ENCODE data around the gene SDK1. TPM values are rescaled to one million over a fixed set of nuclear protein-coding genes. Genes with fewer than 3 reads are reported as not detected.

SDK1 gene
- total RNA-seq, 4 donors from 2014 or later, result 3.7 to 80.9 (median 13.1) TPM

- DNase-seq, result no peak
- H3K4me3 ChIP-seq, result no peak overlapping the region
- no peak for TF ChIP-seq POLR2A (IDR thresholded peaks at IDR 0.05)
- TF ChIP-seq, protein P1, sequence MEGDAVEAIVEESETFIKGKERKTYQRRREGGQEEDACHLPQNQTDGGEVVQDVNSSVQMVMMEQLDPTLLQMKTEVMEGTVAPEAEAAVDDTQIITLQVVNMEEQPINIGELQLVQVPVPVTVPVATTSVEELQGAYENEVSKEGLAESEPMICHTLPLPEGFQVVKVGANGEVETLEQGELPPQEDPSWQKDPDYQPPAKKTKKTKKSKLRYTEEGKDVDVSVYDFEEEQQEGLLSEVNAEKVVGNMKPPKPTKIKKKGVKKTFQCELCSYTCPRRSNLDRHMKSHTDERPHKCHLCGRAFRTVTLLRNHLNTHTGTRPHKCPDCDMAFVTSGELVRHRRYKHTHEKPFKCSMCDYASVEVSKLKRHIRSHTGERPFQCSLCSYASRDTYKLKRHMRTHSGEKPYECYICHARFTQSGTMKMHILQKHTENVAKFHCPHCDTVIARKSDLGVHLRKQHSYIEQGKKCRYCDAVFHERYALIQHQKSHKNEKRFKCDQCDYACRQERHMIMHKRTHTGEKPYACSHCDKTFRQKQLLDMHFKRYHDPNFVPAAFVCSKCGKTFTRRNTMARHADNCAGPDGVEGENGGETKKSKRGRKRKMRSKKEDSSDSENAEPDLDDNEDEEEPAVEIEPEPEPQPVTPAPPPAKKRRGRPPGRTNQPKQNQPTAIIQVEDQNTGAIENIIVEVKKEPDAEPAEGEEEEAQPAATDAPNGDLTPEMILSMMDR (IDR thresholded peaks at IDR 0.05), result no peak
Observed at GRCh38 chr7:3995187-3995586, 694.1 kb downstream of the SDK1 start.

DNA sequence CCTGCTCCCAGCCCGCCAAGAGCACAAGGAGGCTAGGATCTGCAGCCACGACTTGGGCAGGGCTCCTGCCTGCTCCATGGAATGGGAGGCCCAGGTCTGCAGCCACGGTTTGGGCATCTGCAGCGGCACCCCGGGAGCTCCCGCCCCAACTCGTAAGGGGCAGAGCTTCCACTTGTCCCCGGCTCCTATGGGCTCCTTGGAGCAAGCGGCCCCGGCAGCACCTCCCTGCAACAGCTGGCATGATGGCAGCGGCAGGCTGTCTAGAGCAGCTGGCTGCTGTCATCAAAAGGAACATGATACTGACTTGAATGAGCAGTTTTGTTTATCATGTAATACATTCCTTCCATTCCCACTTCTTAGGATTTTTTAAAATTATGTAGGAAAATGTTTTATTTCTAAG is 697.0 kb downstream of the SDK1 start:
- H3K9me3 ChIP-seq, result no peaks in the 10 kb centered on the region
- no peaks in the 10 kb centered on the region for H3K27me3 ChIP-seq
- no peak for DNase-seq
- H3K4me3 ChIP-seq, result no peak overlapping the region
- no peak overlapping the region for H3K27ac ChIP-seq
- TF ChIP-seq, protein P1 (IDR thresholded peaks at IDR 0.05), result no peak
- TF ChIP-seq POLR2A (IDR thresholded peaks at IDR 0.05), result no peak
- no peaks in the 10 kb centered on the region for H3K36me3 ChIP-seq
- no peaks in the 10 kb centered on the region for H3K4me1 ChIP-seq

More at GRCh38 chr7:3995187-3995586, 694.1 kb downstream of the SDK1 start:
- no peaks in the 10 kb centered on the region for H3K36me3 ChIP-seq
- H3K9me3 ChIP-seq, result no peaks in the 10 kb centered on the region
- no peak overlapping the region for H3K27ac ChIP-seq
- no peaks in the 10 kb centered on the region for H3K4me1 ChIP-seq
- H3K27me3 ChIP-seq, result no peaks in the 10 kb centered on the region

GRCh38 chr7:4000139-4000538 is 699.1 kb downstream of the SDK1 start:
- no peaks in the 10 kb centered on the region for H3K27me3 ChIP-seq
- H3K27ac ChIP-seq, result no peak overlapping the region
- no peaks in the 10 kb centered on the region for H3K9me3 ChIP-seq
- TF ChIP-seq, protein P1 (IDR thresholded peaks at IDR 0.05), result no peak
- TF ChIP-seq POLR2A (IDR thresholded peaks at IDR 0.05), result no peak
- H3K4me1 ChIP-seq, result no peaks in the 10 kb centered on the region
- H3K36me3 ChIP-seq, result no peaks in the 10 kb centered on the region
- no peak overlapping the region for H3K4me3 ChIP-seq
- DNase-seq, result no peak

DNA sequence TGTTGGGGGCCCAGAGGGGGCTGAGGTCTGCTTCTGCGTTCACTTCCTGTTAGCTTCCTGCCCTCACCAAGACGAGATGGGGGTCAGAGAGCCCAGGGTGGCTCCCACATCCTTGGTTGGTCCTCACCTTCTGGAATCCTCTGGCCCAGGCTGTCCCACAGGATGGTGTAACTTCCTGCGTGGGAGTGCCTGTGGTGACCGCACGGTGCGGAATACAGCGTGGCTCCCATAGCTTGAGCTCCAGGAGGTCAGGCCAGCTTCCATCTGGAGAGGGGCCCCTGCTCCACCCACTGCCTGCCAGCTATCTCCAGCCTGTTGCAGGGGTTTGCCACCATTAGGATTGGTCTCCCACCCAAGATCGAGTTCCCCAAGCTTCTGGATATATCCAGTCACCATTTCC is 699.9 kb downstream of the SDK1 start:
- Histone ChIP-seq H3K27me3 (no peaks in the 10 kb centered on the region), H3K4me3 (no peak overlapping the region), H3K36me3 (no peaks in the 10 kb centered on the region), H3K27ac (no peak overlapping the region), H3K9me3 (no peaks in the 10 kb centered on the region), H3K4me1 (no peaks in the 10 kb centered on the region)
- TF ChIP-seq POLR2A (IDR thresholded peaks at IDR 0.05), result no peak
- TF ChIP-seq, protein P1 (IDR thresholded peaks at IDR 0.05), result no peak
- DNase-seq, result no peak

- no peak for TF ChIP-seq POLR2A (IDR thresholded peaks at IDR 0.05)
- TF ChIP-seq, protein P1 (IDR thresholded peaks at IDR 0.05), result no peak
- Histone ChIP-seq H3K27me3 (no peaks in the 10 kb centered on the region), H3K4me3 (no peak overlapping the region), H3K9me3 (no peaks in the 10 kb centered on the region), H3K27ac (no peak overlapping the region), H3K4me1 (no peaks in the 10 kb centered on the region), H3K36me3 (no peaks in the 10 kb centered on the region)
- no peak for DNase-seq
Observed at GRCh38 chr7:4001742-4002141, 700.7 kb downstream of the SDK1 start.

DNA sequence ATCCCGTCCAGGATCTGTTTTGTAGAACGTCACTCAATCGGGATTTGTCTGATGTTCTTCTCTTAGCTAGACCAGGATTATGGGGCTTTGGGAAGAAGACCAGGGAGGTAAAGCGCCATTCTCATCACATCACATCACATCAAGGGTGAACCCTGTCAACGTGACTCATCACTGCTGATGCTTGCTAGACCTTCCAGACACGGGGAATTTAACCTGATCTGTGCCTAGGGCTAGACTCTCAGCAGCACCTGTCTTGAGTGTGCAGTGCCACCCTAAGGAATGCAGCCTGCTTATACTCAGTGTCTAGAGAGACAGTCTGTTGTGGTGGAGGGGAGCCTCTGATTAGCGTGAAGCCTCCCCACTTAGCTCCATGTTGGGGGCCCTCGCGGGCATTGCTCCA is 702.5 kb downstream of the SDK1 start:
- H3K4me1 ChIP-seq, result no peaks in the 10 kb centered on the region
- no peak for TF ChIP-seq POLR2A (IDR thresholded peaks at IDR 0.05)
- TF ChIP-seq, protein P1 (IDR thresholded peaks at IDR 0.05), result no peak
- DNase-seq, result no peak
- no peaks in the 10 kb centered on the region for H3K36me3 ChIP-seq
- no peak overlapping the region for H3K4me3 ChIP-seq
- no peak overlapping the region for H3K27ac ChIP-seq
- no peaks in the 10 kb centered on the region for H3K9me3 ChIP-seq
- no peaks in the 10 kb centered on the region for H3K27me3 ChIP-seq
